ENCODE results near the gene KMO.

Gene KMO

GRCh38 chr1:241631674-241632073 is 99.5 kb downstream of the KMO start:
- DNase-seq = no peak

GRCh38 chr1:241632987-241633386 is 100.8 kb downstream of the KMO start:
- no peak for DNase-seq

- DNase-seq = no peak
Measured at GRCh38 chr1:241635556-241636152, 103.5 kb downstream of the KMO start.

- no peak for DNase-seq
Measured at GRCh38 chr1:241636291-241636690, 104.1 kb downstream of the KMO start.

GRCh38 chr1:241637046-241637590 is 104.9 kb downstream of the KMO start:
- no peak for DNase-seq

- DNase-seq = no peak
Measured at GRCh38 chr1:241637604-241638003, 105.4 kb downstream of the KMO start.

- no peak for DNase-seq
Measured at GRCh38 chr1:241638099-241638682, 106.0 kb downstream of the KMO start.

GRCh38 chr1:241638909-241639622 is 106.9 kb downstream of the KMO start:
- DNase-seq = no peak

- DNase-seq = no peak
Measured at GRCh38 chr1:241639623-241640148, 107.5 kb downstream of the KMO start.

- peak; percentile 15 for DNase-seq
Measured at GRCh38 chr1:241640149-241640866, 108.1 kb downstream of the KMO start, which contains the start of the genes CHML and OPN3. TSS of gene CHML (minus strand) at chr1:241640369. CDS start at chr1:241635766, 4,603 bp downstream. TSS of gene OPN3 (minus strand) at chr1:241640369. CDS start at chr1:241640254, 115 bp downstream.

- no peak for DNase-seq
Measured at GRCh38 chr1:241640867-241641622, 108.9 kb downstream of the KMO start.

GRCh38 chr1:241641773-241642592 is 109.8 kb downstream of the KMO start:
- no peak for DNase-seq

- no peak for DNase-seq
Measured at GRCh38 chr1:241642593-241642944, 110.4 kb downstream of the KMO start.

GRCh38 chr1:241644259-241644658 is 112.1 kb downstream of the KMO start:
- no peak for DNase-seq

GRCh38 chr1:241645199-241645598 is 113.0 kb downstream of the KMO start:
- no peak for DNase-seq
